Large intestine (tissue), 1 donor: Measurements from ENCODE around the gene SUSD1. TPM values are rescaled to one million over a fixed set of nuclear protein-coding genes. Genes with fewer than 3 reads are reported as not detected.

Experiments
- polyA plus RNA-seq: library from polyadenylated mRNA; unstranded; fragments of 120-200 nt; gene quantifications from one replicate; pipeline ENCODE4 v1.2.1, GENCODE V29; 2013

The SUSD1 gene
- polyA plus RNA-seq, 1 donor, result 28.4 TPM

Other genes with a start within 250 kb of the SUSD1 start
- gene PTBP3, start 158.3 kb upstream of the SUSD1 start, polyA plus RNA-seq, result 40.8 TPM
- gene HSDL2, start 204.8 kb upstream of the SUSD1 start, polyA plus RNA-seq, result 49.3 TPM